GM12892 (cell line): ENCODE data around the gene GRAMD1A.

Source experiments
- POLR2A ChIP-seq: IDR thresholded peaks from 2 replicates; pipeline ENCODE4 v1.6.1; 2011; ENCODE audit warnings: low read depth, low read length, control low read depth
- POLR2AphosphoS5 ChIP-seq: IDR thresholded peaks from 2 replicates; pipeline ENCODE4 v1.6.1; 2011; ENCODE audit warnings: low read depth, low read length, control low read depth

DNA sequence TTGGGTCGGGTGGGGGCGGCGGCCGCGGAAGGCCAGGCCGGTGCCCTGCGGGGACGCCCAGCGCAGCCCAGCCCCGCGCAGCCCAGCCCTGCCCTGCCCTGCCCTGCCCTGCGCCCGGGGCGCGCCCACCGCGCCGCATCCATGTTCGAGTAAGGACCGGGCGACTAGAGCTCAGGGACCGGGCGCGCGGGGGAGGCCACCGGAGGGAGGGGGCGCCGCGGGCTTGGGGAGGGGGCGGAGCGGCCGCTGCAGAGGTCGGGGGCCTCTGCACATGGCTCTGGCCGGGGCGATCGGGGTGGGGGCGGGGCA is 169 bp downstream of the GRAMD1A start:
- TF ChIP-seq POLR2A: no peak; the same call in 1 of the 2 replicates
- TF ChIP-seq POLR2AphosphoS5: no peak
